HepG2 (cell line): ENCODE data around the gene FAM187B. TPM values are rescaled to one million over a fixed set of nuclear protein-coding genes. Genes with fewer than 3 reads are reported as not detected.

Experiments
- AGO1 ChIP-seq: fragments of 200-400 bp; formaldehyde crosslinking; IDR thresholded peaks from 2 replicates; pipeline ENCODE4 v1.6.1; 2017; ENCODE audit warnings: mild to moderate bottlenecking, low read depth, low read length, moderate library complexity; ENCODE audit not compliant: poor library complexity, severe bottlenecking
- BRF2 ChIP-seq: sonication (generic); formaldehyde crosslinking; IDR thresholded peaks from 2 replicates; pipeline ENCODE4 v1.8.1; 2022; ENCODE audit warnings: mild to moderate bottlenecking, missing genetic modification reagents
- E2F2 ChIP-seq: sonication (generic); formaldehyde crosslinking; IDR thresholded peaks from 2 replicates; pipeline ENCODE4 v1.4.0; 2020; ENCODE audit warnings: missing genetic modification reagents, borderline replicate concordance
- ETV5 ChIP-seq: IDR thresholded peaks from 2 replicates; pipeline ENCODE4 v1.6.1; 2018; ENCODE audit warnings: missing biosample characterization, missing genetic modification reagents, inconsistent platforms, borderline replicate concordance
- HOXA9 ChIP-seq: sonication (generic); formaldehyde crosslinking; IDR thresholded peaks from 2 replicates; pipeline ENCODE4 v1.8.1; 2022; ENCODE audit warnings: missing genetic modification reagents, mild to moderate bottlenecking, moderate library complexity, borderline replicate concordance
- IKZF5 ChIP-seq: IDR thresholded peaks from 2 replicates; pipeline ENCODE4 v1.6.1; 2018; ENCODE audit warnings: missing genetic modification reagents, mild to moderate bottlenecking, missing compliant biosample characterization
- MYPOP ChIP-seq: sonication (generic); formaldehyde crosslinking; IDR thresholded peaks from 2 replicates; pipeline ENCODE4 v1.8.1; 2023; ENCODE audit warnings: mild to moderate bottlenecking, moderate library complexity, missing genetic modification reagents
- NFIB ChIP-seq: sonication (generic); formaldehyde crosslinking; IDR thresholded peaks from 2 replicates; pipeline ENCODE4 v1.9.0; 2021; ENCODE audit warnings: missing genetic modification reagents, mild to moderate bottlenecking, borderline replicate concordance
- PRDM10 ChIP-seq: sonication (generic); formaldehyde crosslinking; IDR thresholded peaks from 2 replicates; pipeline ENCODE4 v1.4.0; 2020; ENCODE audit warnings: low read depth, missing genetic modification reagents
- TRIM22 ChIP-seq: fragments of 450-650 bp; IDR thresholded peaks from 2 replicates; pipeline ENCODE4 v1.6.1; 2017
- U2AF2 ChIP-seq: fragments of 200-400 bp; formaldehyde crosslinking; IDR thresholded peaks from 2 replicates; pipeline ENCODE4 v1.6.1; 2017; ENCODE audit warnings: low read depth, mild to moderate bottlenecking, low read length
- ZNF20 ChIP-seq: sonication (generic); formaldehyde crosslinking; IDR thresholded peaks from 2 replicates; pipeline ENCODE4 v1.4.0; 2020; ENCODE audit warnings: mild to moderate bottlenecking, moderate library complexity, missing genetic modification reagents
- ZNF83 ChIP-seq: sonication (generic); formaldehyde crosslinking; IDR thresholded peaks from 2 replicates; pipeline ENCODE4 v1.4.0; 2020; ENCODE audit warnings: missing genetic modification reagents, mild to moderate bottlenecking, borderline replicate concordance
- polyA plus RNA-seq, 8 experiments: library from polyadenylated mRNA; depleted of rRNA in 3 of 8; stranded (reverse) in 7 of 8; unstranded in 1 of 8; fragments of >200 nt; fragmentation: Illumina TruSeq in 4 of 8; extraction: Trizol in 4 of 8; gene quantifications; 2 replicates each; pipeline versions ENCODE4 v1.2.1 to v1.2.3, GENCODE V29; 2011 to 2016; ENCODE audit warnings: low read depth in 4 of 8, missing spikeins in 1 of 8, mixed read lengths in 1 of 8; ENCODE audit not compliant: insufficient read depth in 1 of 8
- total RNA-seq, 5 experiments: library from RNA; depleted of rRNA; stranded (reverse); fragments of >200 nt; fragmentation: Illumina TruSeq; extraction: Trizol; gene quantifications; 2 replicates each; pipeline ENCODE4 v1.2.3, GENCODE V29; 2016; ENCODE audit warnings: low read depth in 1 of 5

FAM187B gene
- total and polyA plus RNA-seq, 2 of the 13 experiments (the other 11 are each of a cell fraction or from before 2014, with no cell fraction given), result not detected

GRCh38 chr19:35266520-35267352, 38.2 kb upstream of the FAM187B start (continued):
- TF ChIP-seq PRDM10 (no peak), MYPOP (CRISPR knock-in tag) (no peak), E2F2 (CRISPR knock-in tag) (no peak), ZNF83 (CRISPR knock-in tag) (no peak), ZNF20 (no peak), ETV5 (CRISPR knock-in tag) (no peak), IKZF5 (CRISPR knock-in tag) (no peak), U2AF2 (no peak), HOXA9 (CRISPR knock-in tag) (0 out of 2 replicates have a peak, but pooled peaks have one; percentile 12), AGO1 (peak; percentile 97), NFIB (CRISPR knock-in tag) (no peak), TRIM22 (no peak), BRF2 (CRISPR knock-in tag) (no peak)
